GM23338 (cell line): Measurements from ENCODE around the gene MAMDC2. TPM values are rescaled to one million over a fixed set of nuclear protein-coding genes. Genes with fewer than 3 reads are reported as not detected.

Experiments
- ATAC-seq: fragments of 200-7000 bp; cut with Tn5 transposase; 3 replicates; pipeline ENCODE4 v1.9.1; 2020
- DNase-seq: peaks from one replicate; pipeline ENCODE4 v3.0.0-alpha.2; 2015; ENCODE audit warnings: low spot score
- H2AFZ ChIP-seq: fragments of 200-600 bp; sonication (generic); 2 replicates; pipeline ENCODE4 v1.8.0; 2016; ENCODE audit warnings: antibody characterized with exemption, mild to moderate bottlenecking, moderate library complexity
- H3F3A ChIP-seq: fragments of 200-600 bp; sonication (generic); replicated peaks from 2 replicates; pipeline ENCODE4 v1.8.0; 2017; ENCODE audit warnings: antibody characterized with exemption, mixed run types, low read depth
- H3K27ac ChIP-seq: fragments of 200-600 bp; sonication (generic); 2 replicates; pipeline ENCODE4 v1.6.1; 2016; ENCODE audit warnings: low read depth
- H3K27me3 ChIP-seq: fragments of 200-600 bp; sonication (generic); 2 replicates; pipeline ENCODE4 v1.8.0; 2016; ENCODE audit warnings: mild to moderate bottlenecking, mixed run types, moderate library complexity; ENCODE audit not compliant: insufficient read depth
- H3K36me3 ChIP-seq: fragments of 200-600 bp; sonication (generic); 2 replicates; pipeline ENCODE4 v1.8.0; 2016; ENCODE audit warnings: mild to moderate bottlenecking; ENCODE audit not compliant: insufficient read depth
- H3K4me1 ChIP-seq: fragments of 200-600 bp; sonication (generic); 2 replicates; pipeline ENCODE4 v1.8.0; 2016; ENCODE audit warnings: mild to moderate bottlenecking, moderate library complexity; ENCODE audit not compliant: insufficient read depth
- H3K4me2 ChIP-seq: fragments of 200-600 bp; sonication (generic); 2 replicates; pipeline ENCODE4 v1.7.1; 2017; ENCODE audit warnings: mixed run types
- H3K4me3 ChIP-seq: fragments of 200-600 bp; sonication (generic); 2 replicates; pipeline ENCODE4 v1.6.1; 2016; ENCODE audit warnings: mixed run types
- H3K79me2 ChIP-seq: fragments of 200-600 bp; sonication (generic); replicated peaks from 2 replicates; pipeline ENCODE4 v1.8.0; 2017; ENCODE audit warnings: mild to moderate bottlenecking; ENCODE audit not compliant: insufficient read depth
- H3K9me2 ChIP-seq: fragments of 200-600 bp; sonication (generic); 2 replicates; pipeline ENCODE4 v1.8.0; 2017; ENCODE audit not compliant: insufficient read depth
- H4K20me1 ChIP-seq: fragments of 200-600 bp; sonication (generic); replicated peaks from 2 replicates; pipeline ENCODE4 v1.8.0; 2017; ENCODE audit warnings: mild to moderate bottlenecking; ENCODE audit not compliant: insufficient read depth
- H3K27ac Mint-ChIP-seq: 2 replicates; pipeline ENCODE4 v1.8.0; 2020; ENCODE audit warnings: inconsistent platforms, mild to moderate bottlenecking, moderate library complexity, mixed read lengths
- H3K27me3 Mint-ChIP-seq: 3 replicates; pipeline ENCODE4 v1.8.0; 2022; ENCODE audit warnings: low read depth, mild to moderate bottlenecking, moderate library complexity, mixed read lengths, inconsistent platforms; ENCODE audit not compliant: insufficient read depth, poor library complexity
- H3K36me3 Mint-ChIP-seq: 3 replicates; pipeline ENCODE4 v1.8.0; 2021; ENCODE audit warnings: low read depth, mild to moderate bottlenecking, inconsistent platforms, moderate library complexity, mixed read lengths
- H3K4me1 Mint-ChIP-seq: 3 replicates; pipeline ENCODE4 v1.8.0; 2020; ENCODE audit warnings: mild to moderate bottlenecking, inconsistent platforms, mixed read lengths
- H3K4me3 Mint-ChIP-seq: 3 replicates; pipeline ENCODE4 v1.8.0; 2021; ENCODE audit warnings: moderate library complexity, mild to moderate bottlenecking, inconsistent platforms, mixed read lengths
- H3K9me3 Mint-ChIP-seq: 3 replicates; pipeline ENCODE4 v1.8.0; 2020; ENCODE audit warnings: moderate library complexity, mild to moderate bottlenecking, inconsistent platforms, mixed read lengths
- CREB1 ChIP-seq: fragments of 250-450 bp; sonication (Bioruptor Pico); IDR thresholded peaks from 2 replicates; pipeline ENCODE4 v1.5.0; 2020; ENCODE audit warnings: low read depth, mild to moderate bottlenecking, moderate library complexity
- ETS1 ChIP-seq: IDR thresholded peaks from 2 replicates; pipeline ENCODE4 v1.6.1; 2016; ENCODE audit warnings: antibody characterized with exemption
- EZH2phosphoT487 ChIP-seq: fragments of 200-600 bp; sonication (generic); IDR thresholded peaks from one replicate; pipeline ENCODE4 v1.8.1; 2018; ENCODE audit warnings: antibody characterized with exemption; ENCODE audit not compliant: unreplicated experiment
- ZNF462 ChIP-seq: fragments of 250-450 bp; sonication (Bioruptor Pico); IDR thresholded peaks from 2 replicates; pipeline ENCODE4 v1.5.0; 2020; ENCODE audit warnings: mild to moderate bottlenecking, moderate library complexity
- polyA plus RNA-seq: library from polyadenylated mRNA; unstranded; fragments of >200 nt; fragmentation: Nextera tagmentation; extraction: Ambion mirVana; gene quantifications from 2 replicates; pipeline ENCODE4 v1.2.1, GENCODE V29; 2016
- total RNA-seq: library from RNA; depleted of rRNA; stranded (reverse); fragments of >200 nt; shearing (Covaris generic); gene quantifications from 2 replicates; pipeline ENCODE4 v1.2.3, GENCODE V29; 2014

The MAMDC2 gene
- total and polyA plus RNA-seq, 2 experiments from 2014 or later, result 7.7 to 19.6 TPM

GRCh38 chr9:70260007-70260443, 216.4 kb downstream of the MAMDC2 start:
- peaks cover 31% of the 10 kb centered on the region for H3K36me3 Mint-ChIP-seq
- peaks cover 16% of the 10 kb centered on the region for H4K20me1 ChIP-seq

More at GRCh38 chr9:70260007-70260443, 216.4 kb downstream of the MAMDC2 start:
- no peaks in the 10 kb centered on the region for H3F3A ChIP-seq
- Mint-ChIP-seq H3K27ac (no peak overlapping the region), H3K9me3 (no peaks in the 10 kb centered on the region), H3K27me3 (no peaks in the 10 kb centered on the region), H3K4me1 (peaks cover 44% of the 10 kb centered on the region), H3K4me3 (peak overlapping the region; percentile 89)
- no peak overlapping the region for H3K27ac ChIP-seq
- no peak for TF ChIP-seq CREB1 (CRISPR knock-in tag)
- TF ChIP-seq ETS1, result no peak
- no peak for TF ChIP-seq EZH2phosphoT487
- no peak for TF ChIP-seq ZNF462 (CRISPR knock-in tag)
- peaks cover 15% of the 10 kb centered on the region for H3K36me3 ChIP-seq
- peak overlapping the region; percentile 90 for H3K4me2 ChIP-seq
- H3K79me2 ChIP-seq, result peaks cover 56% of the 10 kb centered on the region
- H3K27me3 ChIP-seq, result no peaks in the 10 kb centered on the region
- DNase-seq, result no peak
- no peaks in the 10 kb centered on the region for H3K9me2 ChIP-seq
- H3K4me1 ChIP-seq, result peaks cover 33% of the 10 kb centered on the region
- H3K4me3 ChIP-seq, result peak overlapping the region; percentile 95
- no peak for ATAC-seq
- H2AFZ ChIP-seq, result no peak overlapping the region
